Calu3 (cell line): ENCODE measurements around the gene RCAN1. TPM values are rescaled to one million over a fixed set of nuclear protein-coding genes. Genes with fewer than 3 reads are reported as not detected.
A peak's percentile ranks its signal among the peaks of the same experiment; 100 is the strongest.

Experiments used
- BruUV-seq: library from RNA; stranded (reverse); fragments of 400-500 nt; replicated peaks from 2 replicates; lab custom pipeline; 2021; lab: Mats Ljungman, UMichigan
- CTCF ChIA-PET: fragments of 300-600 bp; sonication (Branson Sonifier 250); formaldehyde crosslinking; loops from one replicate; lab custom pipeline; 2022; ENCODE audit warnings: antibody characterized with exemption; lab: Charles Lee
- DNase-seq: peaks from one replicate; pipeline ENCODE4 v3.0.0; 2022
- H3K27ac Mint-ChIP-seq: one replicate; pipeline ENCODE4 v1.8.0; 2022; ENCODE audit warnings: mixed read lengths; ENCODE audit not compliant: unreplicated experiment
- H3K27me3 Mint-ChIP-seq: one replicate; pipeline ENCODE4 v1.8.0; 2022; ENCODE audit warnings: mixed read lengths; ENCODE audit not compliant: unreplicated experiment
- H3K36me3 Mint-ChIP-seq: one replicate; pipeline ENCODE4 v1.8.0; 2022; ENCODE audit warnings: mild to moderate bottlenecking, moderate library complexity, mixed read lengths; ENCODE audit not compliant: insufficient read depth, unreplicated experiment
- H3K4me1 Mint-ChIP-seq: one replicate; pipeline ENCODE4 v1.8.0; 2022; ENCODE audit warnings: mild to moderate bottlenecking, low read depth, mixed read lengths; ENCODE audit not compliant: unreplicated experiment
- H3K4me3 Mint-ChIP-seq: one replicate; pipeline ENCODE4 v1.8.0; 2022; ENCODE audit warnings: mild to moderate bottlenecking, low read depth, moderate library complexity, mixed read lengths; ENCODE audit not compliant: unreplicated experiment
- H3K9me3 Mint-ChIP-seq: one replicate; pipeline ENCODE4 v1.8.0; 2022; ENCODE audit warnings: low read depth, mixed read lengths; ENCODE audit not compliant: unreplicated experiment
- intact Hi-C: fragments of 100-400 bp; cut with micrococcal nuclease; formaldehyde crosslinking; loops from one replicate; pipeline ENCODE4 v1.10.0; 2022; ENCODE audit not compliant: unreplicated experiment
- total RNA-seq: library from RNA; stranded (reverse); gene quantifications from 2 replicates; pipeline ENCODE4 v1.2.3, GENCODE V29; 2022
- TF ChIP-seq, protein P1 (sequence below): fragments of 200-600 bp; IDR thresholded peaks from one replicate; pipeline ENCODE4 v1.8.0; 2022; ENCODE audit warnings: antibody characterized with exemption; ENCODE audit not compliant: unreplicated experiment

RCAN1 gene
- total RNA-seq, 1 experiment from 2014 or later = 25.4 TPM

DNA sequence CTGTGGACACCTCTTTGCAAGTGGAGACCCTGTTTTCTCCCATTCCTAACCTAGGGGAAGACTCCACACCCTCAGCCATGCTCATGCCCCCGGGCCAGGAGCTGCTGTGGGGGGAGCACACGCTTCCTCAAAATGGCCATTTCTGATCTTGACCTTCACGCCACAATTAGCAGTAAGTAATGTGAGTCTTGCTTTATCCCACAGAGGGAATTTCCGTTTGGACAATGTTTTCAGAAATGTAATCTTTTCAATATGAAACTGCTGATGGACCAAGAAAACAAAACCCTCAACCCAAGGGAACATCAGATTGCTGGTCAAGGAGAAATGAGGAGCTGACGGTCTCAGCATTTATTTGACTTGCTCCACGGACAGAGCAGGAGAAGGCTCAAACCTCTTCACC, 94.6 kb downstream of the RCAN1 start:
- Mint-ChIP-seq H3K36me3 (peaks cover 50% of the 10 kb centered on the region), H3K9me3 (no peaks in the 10 kb centered on the region), H3K4me3 (no peak overlapping the region), H3K27me3 (no peaks in the 10 kb centered on the region), H3K27ac (no peak overlapping the region), H3K4me1 (peaks cover 20% of the 10 kb centered on the region)
- no TSS peak for BruUV-seq
- CTCF ChIA-PET = no interaction called here
- TF ChIP-seq, protein P1, sequence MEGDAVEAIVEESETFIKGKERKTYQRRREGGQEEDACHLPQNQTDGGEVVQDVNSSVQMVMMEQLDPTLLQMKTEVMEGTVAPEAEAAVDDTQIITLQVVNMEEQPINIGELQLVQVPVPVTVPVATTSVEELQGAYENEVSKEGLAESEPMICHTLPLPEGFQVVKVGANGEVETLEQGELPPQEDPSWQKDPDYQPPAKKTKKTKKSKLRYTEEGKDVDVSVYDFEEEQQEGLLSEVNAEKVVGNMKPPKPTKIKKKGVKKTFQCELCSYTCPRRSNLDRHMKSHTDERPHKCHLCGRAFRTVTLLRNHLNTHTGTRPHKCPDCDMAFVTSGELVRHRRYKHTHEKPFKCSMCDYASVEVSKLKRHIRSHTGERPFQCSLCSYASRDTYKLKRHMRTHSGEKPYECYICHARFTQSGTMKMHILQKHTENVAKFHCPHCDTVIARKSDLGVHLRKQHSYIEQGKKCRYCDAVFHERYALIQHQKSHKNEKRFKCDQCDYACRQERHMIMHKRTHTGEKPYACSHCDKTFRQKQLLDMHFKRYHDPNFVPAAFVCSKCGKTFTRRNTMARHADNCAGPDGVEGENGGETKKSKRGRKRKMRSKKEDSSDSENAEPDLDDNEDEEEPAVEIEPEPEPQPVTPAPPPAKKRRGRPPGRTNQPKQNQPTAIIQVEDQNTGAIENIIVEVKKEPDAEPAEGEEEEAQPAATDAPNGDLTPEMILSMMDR = no peak
- intact Hi-C loops = no loop called here
- DNase-seq = no peak

GRCh38 chr21:34519694-34520093, 95.2 kb downstream of the RCAN1 start:
- Mint-ChIP-seq H3K27ac (no peak overlapping the region), H3K9me3 (no peaks in the 10 kb centered on the region), H3K4me3 (no peak overlapping the region), H3K36me3 (peaks cover 44% of the 10 kb centered on the region), H3K4me1 (peaks cover 14% of the 10 kb centered on the region), H3K27me3 (no peaks in the 10 kb centered on the region)
- BruUV-seq = no TSS peak
- TF ChIP-seq, protein P1 = no peak
- CTCF ChIA-PET = no interaction called here
- intact Hi-C loops = no loop called here
- no peak for DNase-seq

DNA sequence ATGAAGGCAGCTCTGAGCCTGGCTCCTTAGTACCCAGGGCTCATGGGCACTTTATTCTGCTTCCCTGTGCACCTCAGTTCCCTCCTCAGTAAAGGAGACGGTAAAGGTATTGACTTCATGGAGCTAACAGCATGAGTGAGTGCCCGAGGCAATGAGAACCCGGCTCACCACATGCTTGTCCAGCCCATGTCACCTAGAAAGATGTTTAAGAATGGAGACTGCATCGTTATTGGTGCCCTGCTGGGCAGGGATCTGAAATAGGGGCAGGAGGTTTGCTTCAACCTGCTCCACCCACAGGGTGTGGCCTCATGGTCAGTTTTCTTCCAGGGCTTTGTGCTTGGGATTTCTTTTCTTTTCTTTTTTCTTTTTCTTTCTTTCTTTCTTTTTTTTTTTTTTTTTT, 95.9 kb downstream of the RCAN1 start:
- Mint-ChIP-seq H3K27ac (no peak overlapping the region), H3K4me3 (no peak overlapping the region), H3K27me3 (no peaks in the 10 kb centered on the region), H3K36me3 (peaks cover 37% of the 10 kb centered on the region), H3K4me1 (peaks cover 9% of the 10 kb centered on the region), H3K9me3 (no peaks in the 10 kb centered on the region)
- intact Hi-C loops = no loop called here
- CTCF ChIA-PET = no interaction called here
- no peak for DNase-seq
- TF ChIP-seq, protein P1 = no peak
- BruUV-seq = no TSS peak

DNA sequence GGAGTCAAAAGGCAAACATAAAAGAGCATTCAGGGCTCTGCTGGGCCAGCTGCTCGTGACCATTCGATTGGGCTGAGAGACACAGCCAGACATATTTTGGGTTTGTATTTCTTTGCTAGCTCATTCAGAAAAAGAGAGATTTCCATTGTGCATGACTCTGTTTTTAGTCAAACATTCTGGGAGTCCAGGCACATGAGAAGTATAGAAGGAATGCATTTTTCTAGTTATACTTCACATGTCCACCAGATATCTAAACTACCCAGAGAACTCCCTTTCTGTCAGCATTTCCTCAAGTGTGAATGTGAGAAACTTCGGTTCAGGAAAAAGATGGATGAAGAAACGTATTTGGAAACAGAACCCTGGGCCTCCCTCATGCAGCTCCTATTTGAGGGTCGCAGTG, 96.6 kb downstream of the RCAN1 start:
- CTCF ChIA-PET = no interaction called here
- Mint-ChIP-seq H3K9me3 (no peaks in the 10 kb centered on the region), H3K4me3 (no peak overlapping the region), H3K4me1 (peaks cover 9% of the 10 kb centered on the region), H3K27me3 (no peaks in the 10 kb centered on the region), H3K36me3 (peaks cover 30% of the 10 kb centered on the region), H3K27ac (peak overlapping the region; percentile 33)
- intact Hi-C loops = no loop called here
- TF ChIP-seq, protein P1 = no peak
- BruUV-seq = no TSS peak
- no peak for DNase-seq
